Calu3 (cell line): ENCODE measurements around the gene NPW. TPM values are rescaled to one million over a fixed set of nuclear protein-coding genes. Genes with fewer than 3 reads are reported as not detected.
A peak's percentile ranks its signal among the peaks of the same experiment; 100 is the strongest.

ENCODE experiments used
- BruUV-seq: library from RNA; stranded (reverse); fragments of 400-500 nt; replicated peaks from 2 replicates; lab custom pipeline; 2021; lab: Mats Ljungman, UMichigan
- CTCF ChIA-PET: fragments of 300-600 bp; sonication (Branson Sonifier 250); formaldehyde crosslinking; loops from one replicate; lab custom pipeline; 2022; ENCODE audit warnings: antibody characterized with exemption; lab: Charles Lee
- DNase-seq: peaks from one replicate; pipeline ENCODE4 v3.0.0; 2022
- H3K27ac Mint-ChIP-seq: one replicate; pipeline ENCODE4 v1.8.0; 2022; ENCODE audit warnings: mixed read lengths; ENCODE audit not compliant: unreplicated experiment
- H3K27me3 Mint-ChIP-seq: one replicate; pipeline ENCODE4 v1.8.0; 2022; ENCODE audit warnings: mixed read lengths; ENCODE audit not compliant: unreplicated experiment
- H3K36me3 Mint-ChIP-seq: one replicate; pipeline ENCODE4 v1.8.0; 2022; ENCODE audit warnings: mild to moderate bottlenecking, moderate library complexity, mixed read lengths; ENCODE audit not compliant: insufficient read depth, unreplicated experiment
- H3K4me1 Mint-ChIP-seq: one replicate; pipeline ENCODE4 v1.8.0; 2022; ENCODE audit warnings: mild to moderate bottlenecking, low read depth, mixed read lengths; ENCODE audit not compliant: unreplicated experiment
- H3K4me3 Mint-ChIP-seq: one replicate; pipeline ENCODE4 v1.8.0; 2022; ENCODE audit warnings: mild to moderate bottlenecking, low read depth, moderate library complexity, mixed read lengths; ENCODE audit not compliant: unreplicated experiment
- H3K9me3 Mint-ChIP-seq: one replicate; pipeline ENCODE4 v1.8.0; 2022; ENCODE audit warnings: low read depth, mixed read lengths; ENCODE audit not compliant: unreplicated experiment
- intact Hi-C: fragments of 100-400 bp; cut with micrococcal nuclease; formaldehyde crosslinking; loops from one replicate; pipeline ENCODE4 v1.10.0; 2022; ENCODE audit not compliant: unreplicated experiment
- total RNA-seq: library from RNA; stranded (reverse); gene quantifications from 2 replicates; pipeline ENCODE4 v1.2.3, GENCODE V29; 2022
- TF ChIP-seq, protein P1 (sequence below): fragments of 200-600 bp; IDR thresholded peaks from one replicate; pipeline ENCODE4 v1.8.0; 2022; ENCODE audit warnings: antibody characterized with exemption; ENCODE audit not compliant: unreplicated experiment

NPW gene
- total RNA-seq, 1 experiment from 2014 or later, result 1.5 TPM

DNA sequence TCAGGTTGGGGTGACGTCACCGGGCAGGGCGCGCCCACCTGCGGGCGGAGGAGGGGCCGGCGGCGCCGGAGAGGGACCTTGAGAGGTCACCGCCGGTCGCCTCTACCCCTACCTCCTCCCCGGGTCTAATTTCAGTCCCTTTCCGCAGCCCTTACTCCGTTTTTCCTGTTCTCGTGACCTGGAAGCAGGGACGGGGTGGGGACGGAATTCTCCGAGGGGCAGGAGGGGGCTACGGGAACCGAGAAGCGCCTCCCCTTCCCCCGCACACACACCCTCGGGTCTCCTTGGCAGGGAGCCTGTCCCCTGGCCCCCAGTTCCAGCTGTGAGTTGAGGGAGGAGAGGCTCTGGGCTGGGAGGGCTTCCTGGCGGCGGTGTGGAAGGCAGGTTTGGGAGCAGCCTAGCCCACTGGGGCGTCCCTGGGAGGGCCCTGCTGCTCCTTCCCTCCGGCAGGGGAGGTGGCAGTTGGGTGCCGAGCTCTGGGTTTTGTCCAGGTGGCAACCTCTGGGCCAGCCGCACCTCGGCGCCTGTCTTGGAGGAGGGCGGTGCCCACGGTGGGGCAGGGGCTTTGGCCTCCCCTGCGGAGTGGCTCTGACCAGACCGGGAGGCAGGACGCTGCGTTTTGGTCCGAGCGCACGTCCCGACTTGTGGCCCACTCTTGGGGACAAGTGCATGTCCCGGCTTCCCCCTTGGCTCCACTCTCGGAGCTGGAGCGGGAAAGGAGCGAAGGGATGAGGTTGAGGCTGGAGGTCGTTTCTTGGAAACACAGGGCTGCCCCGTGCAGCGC is 29.0 kb upstream of the NPW start:
- peak overlapping the region; percentile 54 for H3K4me3 Mint-ChIP-seq
- intact Hi-C loops, result no loop called here
- BruUV-seq, result TSS peak; percentile 14

DNA sequence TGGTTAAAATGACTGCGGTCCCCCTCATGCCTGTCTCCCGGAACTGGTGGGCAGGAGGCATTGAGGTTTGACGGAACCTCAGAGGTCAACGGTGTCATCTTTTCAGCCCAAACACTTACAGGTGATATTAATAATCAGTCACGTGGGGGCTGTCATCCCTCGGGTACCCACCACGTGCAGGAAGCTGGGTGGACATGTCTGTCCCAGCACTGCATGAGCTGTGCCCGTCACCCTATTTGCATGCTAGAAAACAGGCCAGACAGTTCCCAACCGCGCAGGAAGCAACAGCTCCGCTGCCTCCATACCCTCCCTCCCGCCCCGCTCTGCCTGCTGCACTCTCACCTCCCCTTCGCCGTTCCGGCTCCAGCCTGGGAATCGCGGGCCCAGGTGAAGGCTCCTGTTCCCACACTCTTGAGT is 28.4 kb upstream of the NPW start:
- no TSS peak for BruUV-seq
- Mint-ChIP-seq H3K36me3 (peaks cover 51% of the 10 kb centered on the region), H3K4me3 (peak overlapping the region; percentile 54), H3K4me1 (peaks cover 17% of the 10 kb centered on the region), H3K27me3 (no peaks in the 10 kb centered on the region), H3K27ac (no peak overlapping the region), H3K9me3 (no peaks in the 10 kb centered on the region)
- DNase-seq, result no peak
- CTCF ChIA-PET, result no interaction called here
- TF ChIP-seq, protein P1, sequence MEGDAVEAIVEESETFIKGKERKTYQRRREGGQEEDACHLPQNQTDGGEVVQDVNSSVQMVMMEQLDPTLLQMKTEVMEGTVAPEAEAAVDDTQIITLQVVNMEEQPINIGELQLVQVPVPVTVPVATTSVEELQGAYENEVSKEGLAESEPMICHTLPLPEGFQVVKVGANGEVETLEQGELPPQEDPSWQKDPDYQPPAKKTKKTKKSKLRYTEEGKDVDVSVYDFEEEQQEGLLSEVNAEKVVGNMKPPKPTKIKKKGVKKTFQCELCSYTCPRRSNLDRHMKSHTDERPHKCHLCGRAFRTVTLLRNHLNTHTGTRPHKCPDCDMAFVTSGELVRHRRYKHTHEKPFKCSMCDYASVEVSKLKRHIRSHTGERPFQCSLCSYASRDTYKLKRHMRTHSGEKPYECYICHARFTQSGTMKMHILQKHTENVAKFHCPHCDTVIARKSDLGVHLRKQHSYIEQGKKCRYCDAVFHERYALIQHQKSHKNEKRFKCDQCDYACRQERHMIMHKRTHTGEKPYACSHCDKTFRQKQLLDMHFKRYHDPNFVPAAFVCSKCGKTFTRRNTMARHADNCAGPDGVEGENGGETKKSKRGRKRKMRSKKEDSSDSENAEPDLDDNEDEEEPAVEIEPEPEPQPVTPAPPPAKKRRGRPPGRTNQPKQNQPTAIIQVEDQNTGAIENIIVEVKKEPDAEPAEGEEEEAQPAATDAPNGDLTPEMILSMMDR, result no peak
- intact Hi-C loops, result no loop called here

More for the DNA sequence above, 29.0 kb upstream of the NPW start:
- DNase-seq, result peak; percentile 61
- Mint-ChIP-seq H3K9me3 (no peaks in the 10 kb centered on the region), H3K4me1 (peaks cover 11% of the 10 kb centered on the region), H3K27ac (no peak overlapping the region), H3K36me3 (peaks cover 47% of the 10 kb centered on the region), H3K27me3 (no peaks in the 10 kb centered on the region)
- TF ChIP-seq, protein P1, result no peak
- CTCF ChIA-PET, result no interaction called here

DNA sequence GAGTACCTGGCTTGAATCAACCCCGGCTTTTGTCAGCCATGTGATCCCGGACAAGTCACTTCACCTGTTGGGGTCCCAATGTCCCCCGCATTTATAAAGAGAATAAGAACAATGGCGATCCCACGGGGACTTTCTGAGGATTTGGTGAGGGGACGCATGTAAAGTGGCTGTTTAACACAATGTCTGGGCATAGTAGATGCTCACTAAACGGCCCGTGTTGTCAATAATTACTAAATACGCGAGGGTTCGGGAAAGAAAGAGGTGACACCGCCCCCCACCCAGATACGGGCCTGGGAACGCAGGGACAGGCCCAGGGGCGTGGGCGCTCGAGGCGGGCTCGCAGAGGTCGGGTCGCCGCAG is 28.0 kb upstream of the NPW start:
- peak overlapping the region; percentile 54 for H3K4me3 Mint-ChIP-seq
- CTCF ChIA-PET, result no interaction called here
- peaks cover 49% of the 10 kb centered on the region for H3K36me3 Mint-ChIP-seq
- TF ChIP-seq, protein P1, result no peak
- H3K9me3 Mint-ChIP-seq, result no peaks in the 10 kb centered on the region
- BruUV-seq, result no TSS peak
- H3K4me1 Mint-ChIP-seq, result peaks cover 17% of the 10 kb centered on the region
- H3K27ac Mint-ChIP-seq, result no peak overlapping the region
- DNase-seq, result no peak
- intact Hi-C loops, result no loop called here
- H3K27me3 Mint-ChIP-seq, result no peaks in the 10 kb centered on the region

DNA sequence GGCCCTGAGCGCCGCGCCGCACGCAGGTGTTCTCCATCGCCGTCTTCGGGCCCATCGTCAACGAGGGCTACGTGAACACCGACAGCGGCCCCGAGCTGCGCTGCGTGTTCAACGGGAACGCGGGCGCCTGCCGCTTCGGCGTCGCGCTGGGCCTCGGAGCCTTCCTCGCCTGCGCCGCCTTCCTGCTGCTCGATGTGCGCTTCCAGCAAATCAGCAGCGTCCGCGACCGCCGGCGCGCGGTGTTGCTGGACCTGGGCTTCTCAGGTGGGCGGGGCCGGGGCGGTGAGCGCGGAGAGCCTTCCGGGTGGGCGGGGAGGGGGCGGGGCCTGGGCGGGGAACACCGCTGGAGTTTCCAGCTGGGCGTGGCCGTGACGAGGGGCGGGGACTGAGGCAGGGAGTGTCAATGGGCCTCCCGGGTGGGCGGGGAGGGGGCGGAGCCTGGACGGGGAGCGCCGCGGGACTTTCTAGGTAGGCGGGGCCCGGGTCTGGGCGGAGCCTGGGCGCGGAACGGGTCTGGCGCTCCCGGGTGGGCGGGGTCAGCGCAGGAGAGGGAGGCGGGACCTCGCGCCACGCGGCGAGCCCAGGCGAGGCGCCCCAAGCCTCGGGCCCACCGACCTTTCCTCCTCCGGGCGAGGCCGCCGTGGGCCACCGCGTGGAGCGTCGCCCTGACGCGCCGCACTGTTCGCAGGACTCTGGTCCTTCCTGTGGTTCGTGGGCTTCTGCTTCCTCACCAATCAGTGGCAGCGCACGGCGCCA is 27.5 kb upstream of the NPW start:
- no peak overlapping the region for H3K27ac Mint-ChIP-seq
- no peaks in the 10 kb centered on the region for H3K27me3 Mint-ChIP-seq
- intact Hi-C loops, result no loop called here
- H3K36me3 Mint-ChIP-seq, result peaks cover 49% of the 10 kb centered on the region
- TF ChIP-seq, protein P1, result no peak
- peaks cover 17% of the 10 kb centered on the region for H3K4me1 Mint-ChIP-seq
- H3K9me3 Mint-ChIP-seq, result no peaks in the 10 kb centered on the region
- peak; percentile 84 for DNase-seq
- no TSS peak for BruUV-seq
- CTCF ChIA-PET, result no interaction called here
- H3K4me3 Mint-ChIP-seq, result peak overlapping the region; percentile 54
